ENCODE results near the gene DAP.
"Not testable (repeated sequence)": the region's sequence is repeated elsewhere in the genome, so short reads cannot be mapped to it uniquely, and the experiment has no call there.

Gene DAP

GRCh38 chr5:10668697-10669096, 92.3 kb downstream of the DAP start:
- no peak for DNase-seq

GRCh38 chr5:10667431-10668057, 93.5 kb downstream of the DAP start:
- no peak for DNase-seq

GRCh38 chr5:10666531-10667299, 94.3 kb downstream of the DAP start:
- DNase-seq: no peak

- DNase-seq: no peak
These were observed 95.2 kb downstream of the DAP start for GRCh38 chr5:10665799-10666198.

GRCh38 chr5:10664180-10664769, 96.8 kb downstream of the DAP start:
- DNase-seq: not testable (repeated sequence)

- no peak for DNase-seq
These were observed 97.4 kb downstream of the DAP start for GRCh38 chr5:10663489-10664179.

- DNase-seq: no peak
These were observed 98.2 kb downstream of the DAP start for GRCh38 chr5:10662661-10663488.

- no peak for DNase-seq
These were observed 99.0 kb downstream of the DAP start for GRCh38 chr5:10662083-10662482.

GRCh38 chr5:10661401-10661800, 99.6 kb downstream of the DAP start:
- DNase-seq: no peak

- no peak for DNase-seq
These were observed 100.2 kb downstream of the DAP start for GRCh38 chr5:10660720-10661387.

- DNase-seq: no peak
These were observed 100.9 kb downstream of the DAP start for GRCh38 chr5:10660135-10660534.

GRCh38 chr5:10658265-10658664, 102.8 kb downstream of the DAP start:
- no peak for DNase-seq

- no peak for DNase-seq
These were observed 104.8 kb downstream of the DAP start for GRCh38 chr5:10655972-10656830.

- DNase-seq: no peak
These were observed 105.7 kb downstream of the DAP start for GRCh38 chr5:10655161-10655971.

GRCh38 chr5:10654566-10654965, 106.5 kb downstream of the DAP start:
- no peak for DNase-seq

- DNase-seq: no peak
These were observed 107.2 kb downstream of the DAP start for GRCh38 chr5:10653751-10654400.

GRCh38 chr5:10653043-10653442, 108.0 kb downstream of the DAP start:
- no peak for DNase-seq

- DNase-seq: no peak
These were observed 108.4 kb downstream of the DAP start for GRCh38 chr5:10652606-10653005.

GRCh38 chr5:10652151-10652550, 108.9 kb downstream of the DAP start:
- DNase-seq: no peak
